ENCODE results near the gene WFDC12.
A peak's percentile ranks its signal among the peaks of the same experiment; 100 is the strongest.

GRCh38 chr20:45098103-45098773 lies 26.0 kb downstream of the WFDC12 start:
- TF ChIP-seq EZH2 (IDR thresholded peaks at IDR 0.05; ENCODE audit: low read length) (no peak), CTCF (optimal IDR thresholded peaks at IDR 0.05 in 1 of 3, IDR thresholded peaks at IDR 0.05 in 1 of 3, conservative IDR thresholded peaks at IDR 0.05 in 1 of 3; ENCODE audit: extremely low read depth in 1 of 3, insufficient read depth in 2 of 3, low read length in 3 of 3) (peak; percentile 6 to 37 (median 9))

All from keratinocyte (primary cell).